AG09309 (cell line): ENCODE measurements around the gene EFCC1.

Experiments used
- DNase-seq: peaks from one replicate; pipeline ENCODE4 v3.0.0-alpha.2; 2010; ENCODE audit warnings: low read depth
- H3K4me3 ChIP-seq: 2 replicates; pipeline ENCODE4 v1.5.1; 2011; ENCODE audit warnings: mild to moderate bottlenecking, low read depth, low read length, moderate library complexity; ENCODE audit not compliant: control insufficient read depth
- TF ChIP-seq, protein P1 (sequence below): IDR thresholded peaks from 2 replicates; pipeline ENCODE4 v1.5.1; 2011; ENCODE audit warnings: mild to moderate bottlenecking, low read depth, low read length, inconsistent platforms; ENCODE audit not compliant: insufficient read depth, control insufficient read depth; ENCODE audit errors: missing control alignments

Gene EFCC1

DNA sequence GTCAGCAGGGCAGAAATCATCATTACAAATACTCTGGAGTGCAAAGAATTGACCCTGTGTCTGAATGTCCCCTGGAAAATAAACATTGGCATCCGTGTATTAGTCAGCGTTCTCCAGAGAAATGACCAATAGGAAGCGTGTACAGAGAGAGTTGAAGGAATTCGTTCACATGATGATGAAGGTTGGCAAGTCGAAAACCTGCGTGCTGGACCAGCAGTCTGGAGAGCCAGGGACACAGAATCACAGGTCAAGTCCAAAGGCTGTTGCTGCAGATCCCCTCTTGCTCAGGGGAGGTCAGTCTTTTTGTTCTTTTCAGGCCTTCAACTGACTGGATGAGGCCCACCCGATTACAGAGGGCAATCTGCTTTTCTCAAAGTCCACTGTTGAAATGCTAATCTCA lies 76.1 kb downstream of the EFCC1 start:
- H3K4me3 ChIP-seq, result no peak overlapping the region
- no peak for DNase-seq
- TF ChIP-seq, protein P1, sequence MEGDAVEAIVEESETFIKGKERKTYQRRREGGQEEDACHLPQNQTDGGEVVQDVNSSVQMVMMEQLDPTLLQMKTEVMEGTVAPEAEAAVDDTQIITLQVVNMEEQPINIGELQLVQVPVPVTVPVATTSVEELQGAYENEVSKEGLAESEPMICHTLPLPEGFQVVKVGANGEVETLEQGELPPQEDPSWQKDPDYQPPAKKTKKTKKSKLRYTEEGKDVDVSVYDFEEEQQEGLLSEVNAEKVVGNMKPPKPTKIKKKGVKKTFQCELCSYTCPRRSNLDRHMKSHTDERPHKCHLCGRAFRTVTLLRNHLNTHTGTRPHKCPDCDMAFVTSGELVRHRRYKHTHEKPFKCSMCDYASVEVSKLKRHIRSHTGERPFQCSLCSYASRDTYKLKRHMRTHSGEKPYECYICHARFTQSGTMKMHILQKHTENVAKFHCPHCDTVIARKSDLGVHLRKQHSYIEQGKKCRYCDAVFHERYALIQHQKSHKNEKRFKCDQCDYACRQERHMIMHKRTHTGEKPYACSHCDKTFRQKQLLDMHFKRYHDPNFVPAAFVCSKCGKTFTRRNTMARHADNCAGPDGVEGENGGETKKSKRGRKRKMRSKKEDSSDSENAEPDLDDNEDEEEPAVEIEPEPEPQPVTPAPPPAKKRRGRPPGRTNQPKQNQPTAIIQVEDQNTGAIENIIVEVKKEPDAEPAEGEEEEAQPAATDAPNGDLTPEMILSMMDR, result no peak

DNA sequence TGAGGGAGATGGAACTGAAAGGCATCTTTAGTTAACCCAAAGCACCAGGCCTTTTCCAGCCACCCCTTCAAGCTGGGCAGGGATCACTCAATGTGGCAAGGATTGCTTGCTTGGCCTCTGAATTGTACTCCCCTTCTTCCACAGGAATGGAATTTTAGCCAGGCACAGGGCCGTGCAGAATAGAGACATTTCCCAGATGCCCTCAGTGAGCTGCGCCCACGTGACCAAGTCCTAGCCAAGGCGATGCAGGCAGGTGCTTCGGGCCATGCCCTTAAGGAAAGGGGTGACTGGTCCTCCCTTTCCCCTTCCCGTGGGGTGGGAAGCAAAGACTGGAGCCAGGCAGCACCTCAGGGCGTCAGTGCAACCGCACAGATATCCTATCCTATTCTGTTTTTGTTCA lies 77.4 kb downstream of the EFCC1 start:
- H3K4me3 ChIP-seq, result no peak overlapping the region
- DNase-seq, result no peak
- TF ChIP-seq, protein P1, result no peak

DNA sequence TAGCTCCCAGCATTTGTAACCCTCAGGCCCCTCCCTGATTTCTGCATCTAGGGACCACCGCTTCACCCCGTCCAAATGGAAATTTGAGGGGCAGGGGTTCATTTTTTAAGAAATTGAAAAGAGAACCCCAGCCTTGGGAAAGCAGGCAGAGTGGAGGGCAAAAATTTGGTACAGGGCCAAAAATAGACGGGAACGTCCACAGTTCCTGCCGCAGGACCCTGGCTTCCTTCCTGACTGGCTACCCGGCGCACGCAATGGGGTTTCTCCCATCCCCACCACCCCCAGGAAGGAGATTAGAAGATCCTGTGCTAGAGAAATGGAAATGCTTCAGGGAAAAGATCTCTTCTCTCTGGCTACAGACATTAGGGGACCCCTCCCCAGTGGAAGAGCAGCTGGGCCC lies 80.4 kb downstream of the EFCC1 start:
- DNase-seq, result no peak
- no peak overlapping the region for H3K4me3 ChIP-seq
- TF ChIP-seq, protein P1, result no peak

DNA sequence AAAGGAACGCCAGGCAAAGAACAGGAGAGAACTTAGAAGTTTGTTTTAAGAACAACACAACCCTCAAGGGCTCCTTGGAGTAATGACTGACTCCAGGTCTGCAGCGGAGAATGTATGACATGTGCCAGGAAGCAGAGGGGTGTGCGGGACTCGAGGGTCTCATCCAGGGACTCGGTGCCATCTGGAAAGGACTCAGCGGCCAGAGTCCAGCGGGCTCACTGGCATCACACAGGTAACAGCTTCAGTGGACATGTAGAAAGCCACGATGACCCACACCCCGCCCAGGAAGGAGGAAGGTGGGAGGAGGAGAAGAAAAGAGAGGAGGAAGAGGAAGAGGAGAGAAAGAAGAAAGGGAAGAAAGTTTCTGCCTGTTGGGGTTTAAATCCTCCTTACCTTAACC lies 80.9 kb downstream of the EFCC1 start:
- H3K4me3 ChIP-seq, result no peak overlapping the region
- TF ChIP-seq, protein P1, result no peak
- no peak for DNase-seq

DNA sequence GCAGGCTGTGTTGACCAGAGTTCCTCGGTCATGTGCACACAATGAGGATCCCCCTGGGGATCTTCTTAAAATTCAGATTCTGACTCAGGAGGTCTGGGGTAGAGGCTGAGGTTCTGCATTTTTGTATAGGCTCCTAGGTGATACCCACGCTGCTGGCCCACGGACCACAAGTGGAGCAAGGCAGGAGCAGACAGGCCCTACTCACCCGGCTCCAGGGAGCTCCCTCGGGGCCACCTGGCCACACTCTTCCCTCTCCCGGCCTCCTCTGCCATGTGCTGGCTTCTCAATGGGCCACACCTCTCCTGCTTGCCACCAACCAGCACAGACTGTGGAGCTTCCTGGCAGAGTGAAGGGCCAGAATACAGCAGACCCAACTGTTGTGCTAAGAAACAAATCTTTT lies 83.4 kb downstream of the EFCC1 start:
- TF ChIP-seq, protein P1, result no peak
- H3K4me3 ChIP-seq, result no peak overlapping the region
- no peak for DNase-seq

DNA sequence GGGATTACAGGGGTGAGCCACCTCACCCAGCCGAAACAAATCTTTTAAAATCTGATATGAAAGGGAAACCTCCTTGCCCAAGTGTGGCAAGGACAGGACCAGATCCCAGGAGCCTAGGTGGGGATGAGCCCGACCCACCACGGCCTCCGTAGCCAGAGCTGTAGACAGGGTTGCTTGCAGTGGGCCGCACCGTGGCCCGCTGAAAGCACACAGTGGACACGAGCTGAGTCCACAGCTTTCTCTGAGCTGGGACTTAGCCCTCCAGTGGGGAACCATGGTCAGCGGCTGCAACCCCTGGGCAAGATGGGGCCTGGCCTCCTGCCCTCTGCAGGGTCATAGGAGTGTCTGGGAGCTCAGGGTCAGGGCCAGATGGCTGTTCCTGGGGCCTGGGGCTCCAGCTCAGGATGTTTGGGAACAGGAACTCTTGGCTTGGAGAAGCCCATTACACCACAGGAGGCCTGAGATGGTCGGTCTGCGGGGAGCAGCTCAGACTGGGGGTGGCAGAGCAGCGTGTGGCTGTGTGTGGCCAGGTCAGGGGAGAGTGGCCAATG lies 84.1 kb downstream of the EFCC1 start:
- no peak for DNase-seq
- TF ChIP-seq, protein P1, result no peak
- no peak overlapping the region for H3K4me3 ChIP-seq

DNA sequence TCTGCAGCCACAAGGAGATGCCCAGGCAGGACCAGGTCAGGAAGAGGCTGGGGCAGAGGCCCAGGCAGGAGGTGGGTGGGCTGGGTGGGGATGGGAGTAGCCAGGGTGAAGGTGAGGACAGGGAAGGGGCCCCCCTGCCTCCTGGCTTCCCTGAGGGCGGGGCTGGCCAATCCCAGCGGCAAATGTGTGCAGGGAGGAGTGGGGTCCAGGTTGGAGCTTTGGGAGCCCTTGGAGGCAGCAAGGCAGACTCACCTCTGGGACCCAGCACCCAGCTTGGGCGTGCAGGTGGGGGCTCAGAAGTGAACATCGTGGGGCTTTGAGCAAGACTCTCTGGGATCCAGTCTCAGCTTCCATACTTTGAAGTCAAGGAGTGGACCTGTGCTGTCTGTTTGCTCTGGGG lies 84.7 kb downstream of the EFCC1 start:
- DNase-seq, result no peak
- no peak overlapping the region for H3K4me3 ChIP-seq
- TF ChIP-seq, protein P1, result no peak
